ENCODE measurements around the gene MYH14. TPM values are rescaled to one million over a fixed set of nuclear protein-coding genes. Genes with fewer than 3 reads are reported as not detected.
A peak's percentile ranks its signal among the peaks of the same experiment; 100 is the strongest.

MYH14 gene
- total and polyA plus RNA-seq, 10 of the 15 experiments (the other 5 are each of a cell fraction or from before 2014, with no cell fraction given): 0.06 to 0.69 (median 0.15) TPM; not detected in 4

DNA sequence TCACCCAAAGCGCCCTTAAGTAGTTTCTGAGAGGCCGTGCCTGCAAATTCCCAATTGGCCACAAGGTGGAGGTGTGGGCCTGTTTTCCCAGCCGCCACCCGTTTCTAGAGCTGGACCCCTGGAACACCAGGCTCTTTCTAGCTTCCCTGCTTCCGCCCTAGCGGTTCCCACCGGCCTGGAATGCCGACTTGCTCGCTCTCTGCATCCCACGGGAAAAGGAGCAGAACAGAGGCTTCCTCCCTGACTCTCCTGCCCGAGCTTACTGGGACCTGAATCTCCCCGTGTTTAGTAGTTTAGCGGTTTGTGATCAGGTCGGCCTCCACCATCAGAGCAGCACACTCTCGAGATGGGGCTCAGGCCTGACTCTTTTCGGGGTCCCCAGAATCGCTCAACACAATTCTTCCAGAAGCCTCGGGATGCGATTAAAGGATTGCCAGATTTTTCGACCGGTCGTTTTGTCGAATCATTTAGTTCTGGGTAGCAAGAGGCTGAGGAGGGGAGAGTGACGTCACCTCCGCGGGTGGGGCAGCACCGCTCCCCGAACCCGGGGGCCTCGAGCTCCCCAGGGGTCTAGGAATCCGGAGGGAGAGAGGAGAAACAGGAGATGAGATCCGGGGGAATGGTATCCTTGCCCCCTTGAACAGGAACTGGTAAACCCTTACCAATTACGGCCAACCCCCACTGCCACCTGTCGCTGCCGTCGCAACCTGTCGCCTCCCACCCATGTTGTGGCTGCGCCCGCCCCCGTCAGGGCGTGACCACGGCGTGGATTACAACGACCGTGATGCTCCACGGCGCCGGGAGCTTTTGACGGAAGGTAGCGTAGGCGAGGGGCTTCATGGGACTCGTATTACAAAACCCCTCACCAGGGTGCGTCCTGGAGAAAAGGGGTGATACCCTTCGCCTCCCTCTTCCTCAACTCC is 154.0 kb downstream of the MYH14 start (continued):
- TF ChIP-seq, protein P1, sequence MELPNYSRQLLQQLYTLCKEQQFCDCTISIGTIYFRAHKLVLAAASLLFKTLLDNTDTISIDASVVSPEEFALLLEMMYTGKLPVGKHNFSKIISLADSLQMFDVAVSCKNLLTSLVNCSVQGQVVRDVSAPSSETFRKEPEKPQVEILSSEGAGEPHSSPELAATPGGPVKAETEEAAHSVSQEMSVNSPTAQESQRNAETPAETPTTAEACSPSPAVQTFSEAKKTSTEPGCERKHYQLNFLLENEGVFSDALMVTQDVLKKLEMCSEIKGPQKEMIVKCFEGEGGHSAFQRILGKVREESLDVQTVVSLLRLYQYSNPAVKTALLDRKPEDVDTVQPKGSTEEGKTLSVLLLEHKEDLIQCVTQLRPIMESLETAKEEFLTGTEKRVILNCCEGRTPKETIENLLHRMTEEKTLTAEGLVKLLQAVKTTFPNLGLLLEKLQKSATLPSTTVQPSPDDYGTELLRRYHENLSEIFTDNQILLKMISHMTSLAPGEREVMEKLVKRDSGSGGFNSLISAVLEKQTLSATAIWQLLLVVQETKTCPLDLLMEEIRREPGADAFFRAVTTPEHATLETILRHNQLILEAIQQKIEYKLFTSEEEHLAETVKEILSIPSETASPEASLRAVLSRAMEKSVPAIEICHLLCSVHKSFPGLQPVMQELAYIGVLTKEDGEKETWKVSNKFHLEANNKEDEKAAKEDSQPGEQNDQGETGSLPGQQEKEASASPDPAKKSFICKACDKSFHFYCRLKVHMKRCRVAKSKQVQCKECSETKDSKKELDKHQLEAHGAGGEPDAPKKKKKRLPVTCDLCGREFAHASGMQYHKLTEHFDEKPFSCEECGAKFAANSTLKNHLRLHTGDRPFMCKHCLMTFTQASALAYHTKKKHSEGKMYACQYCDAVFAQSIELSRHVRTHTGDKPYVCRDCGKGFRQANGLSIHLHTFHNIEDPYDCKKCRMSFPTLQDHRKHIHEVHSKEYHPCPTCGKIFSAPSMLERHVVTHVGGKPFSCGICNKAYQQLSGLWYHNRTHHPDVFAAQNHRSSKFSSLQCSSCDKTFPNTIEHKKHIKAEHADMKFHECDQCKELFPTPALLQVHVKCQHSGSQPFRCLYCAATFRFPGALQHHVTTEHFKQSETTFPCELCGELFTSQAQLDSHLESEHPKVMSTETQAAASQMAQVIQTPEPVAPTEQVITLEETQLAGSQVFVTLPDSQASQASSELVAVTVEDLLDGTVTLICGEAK (IDR thresholded peaks at IDR 0.05; ENCODE audit: borderline replicate concordance): peak; percentile 37; the same call in 1 of the 2 replicates
- no peak for TF ChIP-seq CBX3 (IDR thresholded peaks at IDR 0.05; ENCODE audit: borderline replicate concordance, low read depth)
- TF ChIP-seq, protein P2, sequence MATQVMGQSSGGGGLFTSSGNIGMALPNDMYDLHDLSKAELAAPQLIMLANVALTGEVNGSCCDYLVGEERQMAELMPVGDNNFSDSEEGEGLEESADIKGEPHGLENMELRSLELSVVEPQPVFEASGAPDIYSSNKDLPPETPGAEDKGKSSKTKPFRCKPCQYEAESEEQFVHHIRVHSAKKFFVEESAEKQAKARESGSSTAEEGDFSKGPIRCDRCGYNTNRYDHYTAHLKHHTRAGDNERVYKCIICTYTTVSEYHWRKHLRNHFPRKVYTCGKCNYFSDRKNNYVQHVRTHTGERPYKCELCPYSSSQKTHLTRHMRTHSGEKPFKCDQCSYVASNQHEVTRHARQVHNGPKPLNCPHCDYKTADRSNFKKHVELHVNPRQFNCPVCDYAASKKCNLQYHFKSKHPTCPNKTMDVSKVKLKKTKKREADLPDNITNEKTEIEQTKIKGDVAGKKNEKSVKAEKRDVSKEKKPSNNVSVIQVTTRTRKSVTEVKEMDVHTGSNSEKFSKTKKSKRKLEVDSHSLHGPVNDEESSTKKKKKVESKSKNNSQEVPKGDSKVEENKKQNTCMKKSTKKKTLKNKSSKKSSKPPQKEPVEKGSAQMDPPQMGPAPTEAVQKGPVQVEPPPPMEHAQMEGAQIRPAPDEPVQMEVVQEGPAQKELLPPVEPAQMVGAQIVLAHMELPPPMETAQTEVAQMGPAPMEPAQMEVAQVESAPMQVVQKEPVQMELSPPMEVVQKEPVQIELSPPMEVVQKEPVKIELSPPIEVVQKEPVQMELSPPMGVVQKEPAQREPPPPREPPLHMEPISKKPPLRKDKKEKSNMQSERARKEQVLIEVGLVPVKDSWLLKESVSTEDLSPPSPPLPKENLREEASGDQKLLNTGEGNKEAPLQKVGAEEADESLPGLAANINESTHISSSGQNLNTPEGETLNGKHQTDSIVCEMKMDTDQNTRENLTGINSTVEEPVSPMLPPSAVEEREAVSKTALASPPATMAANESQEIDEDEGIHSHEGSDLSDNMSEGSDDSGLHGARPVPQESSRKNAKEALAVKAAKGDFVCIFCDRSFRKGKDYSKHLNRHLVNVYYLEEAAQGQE (IDR thresholded peaks at IDR 0.05; ENCODE audit: low read depth, low read length): no peak
- 0 out of 2 replicates have a peak, but pooled peaks have one; percentile 34 for TF ChIP-seq ZNF207 (IDR thresholded peaks at IDR 0.05; ENCODE audit: borderline replicate concordance)
- TF ChIP-seq, protein P3, sequence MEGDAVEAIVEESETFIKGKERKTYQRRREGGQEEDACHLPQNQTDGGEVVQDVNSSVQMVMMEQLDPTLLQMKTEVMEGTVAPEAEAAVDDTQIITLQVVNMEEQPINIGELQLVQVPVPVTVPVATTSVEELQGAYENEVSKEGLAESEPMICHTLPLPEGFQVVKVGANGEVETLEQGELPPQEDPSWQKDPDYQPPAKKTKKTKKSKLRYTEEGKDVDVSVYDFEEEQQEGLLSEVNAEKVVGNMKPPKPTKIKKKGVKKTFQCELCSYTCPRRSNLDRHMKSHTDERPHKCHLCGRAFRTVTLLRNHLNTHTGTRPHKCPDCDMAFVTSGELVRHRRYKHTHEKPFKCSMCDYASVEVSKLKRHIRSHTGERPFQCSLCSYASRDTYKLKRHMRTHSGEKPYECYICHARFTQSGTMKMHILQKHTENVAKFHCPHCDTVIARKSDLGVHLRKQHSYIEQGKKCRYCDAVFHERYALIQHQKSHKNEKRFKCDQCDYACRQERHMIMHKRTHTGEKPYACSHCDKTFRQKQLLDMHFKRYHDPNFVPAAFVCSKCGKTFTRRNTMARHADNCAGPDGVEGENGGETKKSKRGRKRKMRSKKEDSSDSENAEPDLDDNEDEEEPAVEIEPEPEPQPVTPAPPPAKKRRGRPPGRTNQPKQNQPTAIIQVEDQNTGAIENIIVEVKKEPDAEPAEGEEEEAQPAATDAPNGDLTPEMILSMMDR (IDR thresholded peaks at IDR 0.05 in 2 of 3, conservative IDR thresholded peaks at IDR 0.05 in 1 of 3; ENCODE audit: control insufficient read depth in 2 of 3, extremely low read depth in 1 of 3, insufficient read depth in 1 of 3, low read depth in 3 of 3, low read length in 3 of 3): peak; percentile 79 to 82 (median 79)
- TF ChIP-seq, protein P4, sequence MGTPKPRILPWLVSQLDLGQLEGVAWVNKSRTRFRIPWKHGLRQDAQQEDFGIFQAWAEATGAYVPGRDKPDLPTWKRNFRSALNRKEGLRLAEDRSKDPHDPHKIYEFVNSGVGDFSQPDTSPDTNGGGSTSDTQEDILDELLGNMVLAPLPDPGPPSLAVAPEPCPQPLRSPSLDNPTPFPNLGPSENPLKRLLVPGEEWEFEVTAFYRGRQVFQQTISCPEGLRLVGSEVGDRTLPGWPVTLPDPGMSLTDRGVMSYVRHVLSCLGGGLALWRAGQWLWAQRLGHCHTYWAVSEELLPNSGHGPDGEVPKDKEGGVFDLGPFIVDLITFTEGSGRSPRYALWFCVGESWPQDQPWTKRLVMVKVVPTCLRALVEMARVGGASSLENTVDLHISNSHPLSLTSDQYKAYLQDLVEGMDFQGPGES (IDR thresholded peaks at IDR 0.05): 0 out of 2 replicates have a peak, but pooled peaks have one; percentile 29
- TF ChIP-seq ZNF622 (IDR thresholded peaks at IDR 0.05): no peak
- peak; percentile 77 for TF ChIP-seq SMC3 (IDR thresholded peaks at IDR 0.05; ENCODE audit: borderline replicate concordance, low read length)
- TF ChIP-seq MXI1 (IDR thresholded peaks at IDR 0.05; ENCODE audit: low read depth, low read length): peak; percentile 38; the same call in 1 of the 2 replicates
- TF ChIP-seq GATAD2B (conservative IDR thresholded peaks at IDR 0.05; ENCODE audit: low read depth): peak; percentile 83
- TF ChIP-seq TBL1XR1 (IDR thresholded peaks at IDR 0.05; ENCODE audit: low read depth, low read length): peak; percentile 29; the same call in 1 of the 2 replicates
- no peak for TF ChIP-seq ETV6 (conservative IDR thresholded peaks at IDR 0.05 in 1 of 2, IDR thresholded peaks at IDR 0.05 in 1 of 2; ENCODE audit: borderline replicate concordance in 1 of 2, low read depth in 1 of 2)
- TF ChIP-seq SRF (IDR thresholded peaks at IDR 0.05; ENCODE audit: low read depth in 2 of 2, low read length in 2 of 2): no peak
- TF ChIP-seq, protein P5, sequence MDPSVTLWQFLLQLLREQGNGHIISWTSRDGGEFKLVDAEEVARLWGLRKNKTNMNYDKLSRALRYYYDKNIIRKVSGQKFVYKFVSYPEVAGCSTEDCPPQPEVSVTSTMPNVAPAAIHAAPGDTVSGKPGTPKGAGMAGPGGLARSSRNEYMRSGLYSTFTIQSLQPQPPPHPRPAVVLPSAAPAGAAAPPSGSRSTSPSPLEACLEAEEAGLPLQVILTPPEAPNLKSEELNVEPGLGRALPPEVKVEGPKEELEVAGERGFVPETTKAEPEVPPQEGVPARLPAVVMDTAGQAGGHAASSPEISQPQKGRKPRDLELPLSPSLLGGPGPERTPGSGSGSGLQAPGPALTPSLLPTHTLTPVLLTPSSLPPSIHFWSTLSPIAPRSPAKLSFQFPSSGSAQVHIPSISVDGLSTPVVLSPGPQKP (IDR thresholded peaks at IDR 0.05; ENCODE audit: low read depth, low read length): 0 out of 2 replicates have a peak, but pooled peaks have one; percentile 12

All from GM12878 (cell line).